Measurements from ENCODE around the gene EPHA3. TPM values are rescaled to one million over a fixed set of nuclear protein-coding genes. Genes with fewer than 3 reads are reported as not detected.

The EPHA3 gene
- total and polyA plus RNA-seq, 4 donors: 0.18 to 11.7 (median 1.5) TPM

DNA sequence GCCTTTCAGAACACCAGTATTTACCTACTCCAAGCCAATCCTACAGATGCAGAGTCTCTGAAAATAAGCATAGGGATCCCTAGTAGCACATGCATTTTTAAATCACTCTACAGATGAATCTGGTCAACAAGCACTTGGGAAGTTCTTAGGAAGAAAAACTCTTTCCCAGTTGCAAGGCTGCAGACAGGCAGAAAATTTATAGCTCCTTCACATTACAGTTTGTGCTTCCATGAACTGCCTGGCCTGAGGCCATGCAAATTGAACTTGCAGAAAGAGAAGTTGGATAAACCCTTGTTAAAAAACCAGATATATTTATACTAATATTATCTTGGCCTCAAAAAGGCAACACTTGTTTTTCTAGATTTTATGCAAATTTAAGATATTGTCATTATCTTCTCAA is 256.9 kb downstream of the EPHA3 start:
- H3K9ac ChIP-seq (ENCODE audit: insufficient read depth in 1 of 2, low read length in 2 of 2): no peak overlapping the region
- H3K4me3 ChIP-seq: no peak overlapping the region
- TF ChIP-seq, protein P1, sequence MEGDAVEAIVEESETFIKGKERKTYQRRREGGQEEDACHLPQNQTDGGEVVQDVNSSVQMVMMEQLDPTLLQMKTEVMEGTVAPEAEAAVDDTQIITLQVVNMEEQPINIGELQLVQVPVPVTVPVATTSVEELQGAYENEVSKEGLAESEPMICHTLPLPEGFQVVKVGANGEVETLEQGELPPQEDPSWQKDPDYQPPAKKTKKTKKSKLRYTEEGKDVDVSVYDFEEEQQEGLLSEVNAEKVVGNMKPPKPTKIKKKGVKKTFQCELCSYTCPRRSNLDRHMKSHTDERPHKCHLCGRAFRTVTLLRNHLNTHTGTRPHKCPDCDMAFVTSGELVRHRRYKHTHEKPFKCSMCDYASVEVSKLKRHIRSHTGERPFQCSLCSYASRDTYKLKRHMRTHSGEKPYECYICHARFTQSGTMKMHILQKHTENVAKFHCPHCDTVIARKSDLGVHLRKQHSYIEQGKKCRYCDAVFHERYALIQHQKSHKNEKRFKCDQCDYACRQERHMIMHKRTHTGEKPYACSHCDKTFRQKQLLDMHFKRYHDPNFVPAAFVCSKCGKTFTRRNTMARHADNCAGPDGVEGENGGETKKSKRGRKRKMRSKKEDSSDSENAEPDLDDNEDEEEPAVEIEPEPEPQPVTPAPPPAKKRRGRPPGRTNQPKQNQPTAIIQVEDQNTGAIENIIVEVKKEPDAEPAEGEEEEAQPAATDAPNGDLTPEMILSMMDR (IDR thresholded peaks at IDR 0.05; ENCODE audit: control extremely low read depth, extremely low read depth): no peak
- no peaks in the 10 kb centered on the region for H3K36me3 ChIP-seq (ENCODE audit: control insufficient read depth in 4 of 4, insufficient read depth in 4 of 4, low read length in 4 of 4)
- no peaks in the 10 kb centered on the region for H3K27me3 ChIP-seq (ENCODE audit: control insufficient read depth in 3 of 3, insufficient read depth in 3 of 3, low read length in 2 of 3)
- peaks cover 0 to 15% (median 0%) of the 10 kb centered on the region in 5 donors for H3K4me1 ChIP-seq (ENCODE audit: control insufficient read depth in 5 of 5, insufficient read depth in 5 of 5, low read length in 5 of 5)
- no peak overlapping the region for H3K27ac ChIP-seq (ENCODE audit: low read depth in 1 of 2, low read length in 1 of 2)
- ATAC-seq (ENCODE audit: insufficient read depth, low FRiP score) (no peak), DNase-seq (peak; percentile 37 to 87 (median 73))
- H3K9me3 ChIP-seq (ENCODE audit: control insufficient read depth in 4 of 4, insufficient read depth in 3 of 4, low read length in 3 of 4): no peaks in the 10 kb centered on the region

GRCh38 chr3:89367166-89367565 is 259.7 kb downstream of the EPHA3 start:
- TF ChIP-seq, protein P1 (IDR thresholded peaks at IDR 0.05; ENCODE audit: control extremely low read depth, extremely low read depth): no peak
- Histone ChIP-seq H3K9me3 (ENCODE audit: control insufficient read depth in 4 of 4, insufficient read depth in 3 of 4, low read length in 3 of 4) (no peaks in the 10 kb centered on the region), H3K27me3 (ENCODE audit: control insufficient read depth in 3 of 3, insufficient read depth in 3 of 3, low read length in 2 of 3) (no peaks in the 10 kb centered on the region), H3K36me3 (ENCODE audit: control insufficient read depth in 4 of 4, insufficient read depth in 4 of 4, low read length in 4 of 4) (no peaks in the 10 kb centered on the region), H3K9ac (ENCODE audit: insufficient read depth in 1 of 2, low read length in 2 of 2) (no peak overlapping the region), H3K27ac (ENCODE audit: low read depth in 1 of 2, low read length in 1 of 2) (no peak overlapping the region), H3K4me3 (no peak overlapping the region), H3K4me1 (ENCODE audit: control insufficient read depth in 5 of 5, insufficient read depth in 5 of 5, low read length in 5 of 5) (peaks cover 0 to 12% (median 0%) of the 10 kb centered on the region in 5 donors)
- DNase-seq: no peak
- 64 to 66% methylated on average over 3 of the region's 3 CpGs for WGBS, 2 donors
- no peak for ATAC-seq (ENCODE audit: insufficient read depth, low FRiP score)

DNA sequence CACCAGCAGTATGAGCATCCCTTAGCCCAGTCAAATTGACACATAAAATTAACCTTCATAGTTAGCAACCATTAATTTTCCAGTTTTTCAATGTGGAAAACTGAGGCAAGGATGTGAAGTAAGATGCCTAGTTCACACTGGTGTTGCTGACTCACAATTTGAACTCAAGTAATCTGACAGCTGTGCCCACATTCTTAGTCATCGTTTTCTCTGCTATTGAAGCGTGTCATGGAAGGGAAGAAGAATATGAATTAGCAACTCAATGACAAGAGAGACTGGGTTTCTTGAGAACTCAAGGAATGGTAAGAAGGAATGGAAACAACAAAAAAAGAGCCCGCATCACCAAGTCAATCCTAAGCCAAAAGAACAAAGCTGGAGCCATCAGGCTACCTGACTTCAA is 261.4 kb downstream of the EPHA3 start:
- WGBS, 2 donors: 93 to 96% methylated on average over 3 of the region's 3 CpGs
- ATAC-seq (ENCODE audit: insufficient read depth, low FRiP score): no peak
- no peak overlapping the region for H3K9ac ChIP-seq (ENCODE audit: insufficient read depth in 1 of 2, low read length in 2 of 2)
- H3K27me3 ChIP-seq (ENCODE audit: control insufficient read depth in 3 of 3, insufficient read depth in 3 of 3, low read length in 2 of 3): no peaks in the 10 kb centered on the region
- no peaks in the 10 kb centered on the region for H3K9me3 ChIP-seq (ENCODE audit: control insufficient read depth in 4 of 4, insufficient read depth in 3 of 4, low read length in 3 of 4)
- H3K27ac ChIP-seq (ENCODE audit: low read depth in 1 of 2, low read length in 1 of 2): no peak overlapping the region
- H3K36me3 ChIP-seq (ENCODE audit: control insufficient read depth in 4 of 4, insufficient read depth in 4 of 4, low read length in 4 of 4): no peaks in the 10 kb centered on the region
- TF ChIP-seq, protein P1 (IDR thresholded peaks at IDR 0.05; ENCODE audit: control extremely low read depth, extremely low read depth): no peak
- no peak overlapping the region for H3K4me3 ChIP-seq
- DNase-seq: no peak
- peaks cover 0 to 8% (median 0%) of the 10 kb centered on the region in 5 donors for H3K4me1 ChIP-seq (ENCODE audit: control insufficient read depth in 5 of 5, insufficient read depth in 5 of 5, low read length in 5 of 5)

GRCh38 chr3:89372456-89372855 is 265.0 kb downstream of the EPHA3 start:
- ATAC-seq (ENCODE audit: insufficient read depth, low FRiP score): no peak
- 70 to 72% methylated on average over 1 of the region's 1 CpG for WGBS, 2 donors

More at GRCh38 chr3:89372456-89372855, 265.0 kb downstream of the EPHA3 start:
- Histone ChIP-seq H3K27me3 (ENCODE audit: control insufficient read depth in 3 of 3, insufficient read depth in 3 of 3, low read length in 2 of 3) (no peaks in the 10 kb centered on the region), H3K27ac (ENCODE audit: low read depth in 1 of 2, low read length in 1 of 2) (no peak overlapping the region), H3K36me3 (ENCODE audit: control insufficient read depth in 4 of 4, insufficient read depth in 4 of 4, low read length in 4 of 4) (no peaks in the 10 kb centered on the region), H3K4me1 (ENCODE audit: control insufficient read depth in 5 of 5, insufficient read depth in 5 of 5, low read length in 5 of 5) (no peaks in the 10 kb centered on the region), H3K4me3 (no peak overlapping the region), H3K9me3 (ENCODE audit: control insufficient read depth in 4 of 4, insufficient read depth in 3 of 4, low read length in 3 of 4) (no peaks in the 10 kb centered on the region), H3K9ac (ENCODE audit: insufficient read depth in 1 of 2, low read length in 2 of 2) (no peak overlapping the region)
- DNase-seq: no peak
- TF ChIP-seq, protein P1 (IDR thresholded peaks at IDR 0.05; ENCODE audit: control extremely low read depth, extremely low read depth): no peak

Data from lung (tissue), 12 donors.